Trophoblast cell (in vitro differentiated cells and primary cell): ENCODE data around the gene CORO6.

Source experiments
- DNase-seq, 2 donors: peaks; one replicate each; pipeline ENCODE4 v3.0.0-alpha.2; 2016
- H2AFZ ChIP-seq: 2 replicates; pipeline ENCODE4 v1.6.1; 2013; ENCODE audit warnings: low read length, moderate library complexity, mild to moderate bottlenecking; ENCODE audit not compliant: insufficient read depth, poor library complexity
- H2AK5ac ChIP-seq: 2 replicates; pipeline ENCODE4 v1.6.1; 2013; ENCODE audit warnings: mild to moderate bottlenecking, low read length
- H2BK120ac ChIP-seq: 2 replicates; pipeline ENCODE4 v1.6.1; 2013; ENCODE audit warnings: low read length, mild to moderate bottlenecking, moderate library complexity; ENCODE audit not compliant: insufficient read depth, poor library complexity
- H2BK12ac ChIP-seq: 2 replicates; pipeline ENCODE4 v1.6.1; 2013; ENCODE audit warnings: mild to moderate bottlenecking, low read length, moderate library complexity
- H2BK5ac ChIP-seq: 2 replicates; pipeline ENCODE4 v1.6.1; 2013; ENCODE audit warnings: low read length, low read depth, moderate library complexity, mild to moderate bottlenecking; ENCODE audit not compliant: poor library complexity
- H3K14ac ChIP-seq: 2 replicates; pipeline ENCODE4 v1.6.1; 2013; ENCODE audit warnings: mild to moderate bottlenecking, low read length
- H3K18ac ChIP-seq: 2 replicates; pipeline ENCODE4 v1.6.1; 2013; ENCODE audit warnings: mild to moderate bottlenecking, low read length
- H3K23ac ChIP-seq: 2 replicates; pipeline ENCODE4 v1.6.1; 2013; ENCODE audit warnings: low read length
- H3K27ac ChIP-seq: 2 replicates; pipeline ENCODE4 v1.5.1; 2013; ENCODE audit warnings: low read depth, mild to moderate bottlenecking, inconsistent platforms, low read length, moderate library complexity
- H3K27me3 ChIP-seq: 2 replicates; pipeline ENCODE4 v1.6.1; 2013; ENCODE audit warnings: inconsistent platforms, mild to moderate bottlenecking, low read length, moderate library complexity; ENCODE audit not compliant: insufficient read depth
- H3K36me3 ChIP-seq, 2 experiments: 1 replicate in 1 of 2; 2 replicates in 1 of 2; pipeline ENCODE4 v1.6.1; 2013; ENCODE audit warnings: low read length in 2 of 2, mild to moderate bottlenecking in 2 of 2, moderate library complexity in 1 of 2; ENCODE audit not compliant: insufficient read depth in 2 of 2, control insufficient read depth in 1 of 2
- H3K4ac ChIP-seq: 2 replicates; pipeline ENCODE4 v1.6.1; 2013; ENCODE audit warnings: low read depth, mild to moderate bottlenecking, low read length, moderate library complexity
- H3K4me1 ChIP-seq, 2 experiments: 1 replicate in 1 of 2; 2 replicates in 1 of 2; pipeline ENCODE4 v1.6.1; 2013; ENCODE audit warnings: low read length in 2 of 2, mild to moderate bottlenecking in 2 of 2, moderate library complexity in 1 of 2; ENCODE audit not compliant: insufficient read depth in 2 of 2, control insufficient read depth in 1 of 2
- H3K4me2 ChIP-seq: 2 replicates; pipeline ENCODE4 v1.6.1; 2013; ENCODE audit warnings: inconsistent platforms, mild to moderate bottlenecking, low read length, moderate library complexity
- H3K4me3 ChIP-seq: 2 replicates; pipeline ENCODE4 v1.5.1; 2013; ENCODE audit warnings: mild to moderate bottlenecking, low read depth, low read length, inconsistent platforms
- H3K79me1 ChIP-seq: one replicate; pipeline ENCODE4 v1.6.1; 2013; ENCODE audit warnings: low read length
- H3K79me2 ChIP-seq: 2 replicates; pipeline ENCODE4 v1.6.1; 2013; ENCODE audit warnings: low read length, mild to moderate bottlenecking; ENCODE audit not compliant: control insufficient read depth, insufficient read depth, poor library complexity
- H3K9ac ChIP-seq: 2 replicates; pipeline ENCODE4 v1.6.1; 2013; ENCODE audit warnings: mild to moderate bottlenecking, low read length
- H3K9me3 ChIP-seq: 2 replicates; pipeline ENCODE4 v1.6.1; 2013; ENCODE audit warnings: low read depth, mild to moderate bottlenecking, control low read depth, inconsistent platforms, low read length; ENCODE audit not compliant: insufficient read depth
- H4K12ac ChIP-seq: 2 replicates; pipeline ENCODE4 v1.6.1; 2013; ENCODE audit warnings: low read depth, mild to moderate bottlenecking, low read length, moderate library complexity
- H4K8ac ChIP-seq: 2 replicates; pipeline ENCODE4 v1.6.1; 2013; ENCODE audit warnings: low read depth, mild to moderate bottlenecking, low read length, moderate library complexity
- H4K91ac ChIP-seq: one replicate; pipeline ENCODE4 v1.6.1; 2013; ENCODE audit warnings: low read depth, mild to moderate bottlenecking, low read length, moderate library complexity
- WGBS: extraction: QIAGEN DNeasy Blood & Tissue Kit; methylation state at CpG from one replicate; pipeline ENCODE4 v1.1.7; 2013; ENCODE audit warnings: missing lambda C conversion rate; ENCODE audit not compliant: insufficient read length, insufficient coverage; ENCODE audit errors: extremely low coverage; 5-methylcytosine and 5-hydroxymethylcytosine counted together

Gene CORO6

DNA sequence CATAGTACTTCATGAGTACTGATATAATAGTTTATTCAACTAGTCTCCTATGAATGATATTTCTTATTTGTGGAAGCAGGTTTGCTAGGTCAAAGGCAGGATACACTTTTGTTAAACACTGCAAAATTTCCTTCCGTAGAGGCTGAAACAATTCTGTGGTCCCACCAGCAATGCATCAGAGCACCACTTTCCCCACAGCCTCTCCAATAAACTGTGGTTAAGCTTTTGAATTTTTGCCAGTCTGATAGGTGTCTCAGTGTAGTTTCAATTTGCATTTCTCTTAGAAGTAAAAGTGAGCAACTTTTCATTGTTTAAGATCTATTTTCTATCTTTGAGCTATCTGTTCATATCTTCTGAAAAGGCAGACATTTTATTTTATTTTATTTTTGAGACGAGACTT lies 36.4 kb upstream of the CORO6 start:
- Histone ChIP-seq H2AFZ (no peak overlapping the region), H4K12ac (no peak overlapping the region), H2BK120ac (no peak overlapping the region), H4K91ac (no peak overlapping the region), H2BK12ac (no peak overlapping the region), H3K9me3 (no peaks in the 10 kb centered on the region), H3K4me3 (no peak overlapping the region), H3K4ac (no peak overlapping the region), H3K27me3 (no peaks in the 10 kb centered on the region), H2AK5ac (no peak overlapping the region), H3K27ac (no peak overlapping the region), H3K14ac (no peak overlapping the region), H3K79me2 (no peaks in the 10 kb centered on the region), H4K8ac (no peak overlapping the region), H3K9ac (no peak overlapping the region), H2BK5ac (no peak overlapping the region), H3K79me1 (no peaks in the 10 kb centered on the region), H3K4me2 (no peak overlapping the region), H3K4me1 (peaks cover 0 to 4% of the 10 kb centered on the region in 2 experiments), H3K18ac (no peak overlapping the region), H3K23ac (no peak overlapping the region), H3K36me3 (peaks cover 4 to 15% of the 10 kb centered on the region in 2 experiments)
- WGBS: no CpG with 5 or more reads among the region's 2 CpGs
- DNase-seq: no peak

DNA sequence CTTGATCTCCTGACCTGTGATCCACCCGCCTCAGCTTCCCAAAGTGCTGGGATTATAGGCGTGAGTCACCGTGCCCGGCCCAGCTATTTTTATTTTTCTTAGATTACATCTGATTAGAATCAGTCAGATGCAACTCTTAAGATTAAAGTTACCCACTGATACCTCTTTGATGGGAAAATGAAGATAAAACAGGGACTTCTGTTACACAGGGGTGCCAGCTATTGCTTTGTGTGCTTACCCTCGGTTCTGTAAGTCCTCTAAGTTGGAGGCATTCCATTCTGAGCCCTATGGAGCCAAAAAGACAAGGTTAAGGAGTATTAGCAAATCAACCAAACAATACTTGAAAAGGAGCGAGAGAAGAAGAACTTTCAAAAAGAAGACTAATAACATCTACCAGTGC lies 32.6 kb upstream of the CORO6 start:
- H2AFZ ChIP-seq: no peak overlapping the region
- no peaks in the 10 kb centered on the region for H3K79me2 ChIP-seq
- H2BK12ac ChIP-seq: no peak overlapping the region
- H3K27me3 ChIP-seq: no peaks in the 10 kb centered on the region
- no peaks in the 10 kb centered on the region for H3K9me3 ChIP-seq
- no peak overlapping the region for H4K91ac ChIP-seq
- no peaks in the 10 kb centered on the region for H3K4me1 ChIP-seq
- no peak overlapping the region for H2BK5ac ChIP-seq
- H2BK120ac ChIP-seq: no peak overlapping the region
- H3K27ac ChIP-seq: no peak overlapping the region
- H3K4ac ChIP-seq: no peak overlapping the region
- H3K9ac ChIP-seq: no peak overlapping the region
- H2AK5ac ChIP-seq: no peak overlapping the region
- no peak overlapping the region for H4K8ac ChIP-seq
- no CpG with 5 or more reads among the region's 6 CpGs for WGBS
- H4K12ac ChIP-seq: no peak overlapping the region
- no peak overlapping the region for H3K18ac ChIP-seq
- DNase-seq: no peak
- no peak overlapping the region for H3K14ac ChIP-seq
- no peak overlapping the region for H3K23ac ChIP-seq
- H3K4me2 ChIP-seq: no peak overlapping the region
- H3K36me3 ChIP-seq: peaks cover 7 to 14% of the 10 kb centered on the region in 2 experiments
- no peaks in the 10 kb centered on the region for H3K79me1 ChIP-seq
- H3K4me3 ChIP-seq: no peak overlapping the region

DNA sequence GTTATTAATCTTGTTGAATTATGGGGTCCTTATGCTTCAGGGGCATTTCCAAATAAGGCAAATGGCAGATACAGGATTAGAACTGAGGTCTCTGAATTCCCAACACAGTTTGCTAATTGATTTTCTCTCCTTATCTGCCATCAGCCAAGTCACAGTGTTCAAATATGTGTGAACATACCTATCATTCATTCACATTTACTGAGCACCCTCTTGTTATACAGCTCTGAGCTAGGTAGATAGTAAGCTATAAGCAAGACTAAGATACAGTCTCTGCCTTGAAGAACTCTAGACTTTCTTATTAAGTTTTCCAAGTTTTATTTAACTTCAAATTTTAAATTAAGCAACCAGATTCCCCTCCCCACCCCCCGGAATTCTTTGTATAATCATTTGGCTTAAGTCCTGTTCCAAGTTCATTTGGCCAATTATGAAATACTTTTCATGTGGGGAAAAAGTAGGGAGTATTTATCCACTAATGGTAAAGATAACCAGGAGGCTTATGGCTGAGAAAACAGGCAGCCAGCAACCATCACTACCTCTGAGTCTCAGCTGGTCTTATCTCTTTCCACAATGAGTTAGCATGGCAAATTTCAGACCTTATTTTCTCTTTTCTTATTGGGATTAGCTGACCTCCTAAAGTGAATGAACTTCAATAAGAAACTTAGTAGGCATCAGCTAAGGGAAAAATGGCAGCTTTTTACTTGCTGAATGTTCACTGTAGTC lies 31.4 kb upstream of the CORO6 start:
- Histone ChIP-seq H3K14ac (no peak overlapping the region), H3K27me3 (no peaks in the 10 kb centered on the region), H3K4ac (no peak overlapping the region), H3K9ac (no peak overlapping the region), H3K4me1 (no peaks in the 10 kb centered on the region), H2AFZ (no peak overlapping the region), H3K4me2 (no peak overlapping the region), H3K36me3 (peaks cover 7 to 15% of the 10 kb centered on the region in 2 experiments), H4K12ac (no peak overlapping the region), H2BK12ac (no peak overlapping the region), H2AK5ac (no peak overlapping the region), H3K4me3 (no peak overlapping the region), H3K79me2 (no peaks in the 10 kb centered on the region), H3K18ac (no peak overlapping the region), H4K91ac (no peak overlapping the region), H3K27ac (no peak overlapping the region), H2BK120ac (no peak overlapping the region), H3K23ac (no peak overlapping the region), H4K8ac (no peak overlapping the region), H2BK5ac (no peak overlapping the region), H3K79me1 (no peaks in the 10 kb centered on the region), H3K9me3 (no peaks in the 10 kb centered on the region)
- WGBS: no CpG with 5 or more reads among the region's 1 CpG
- DNase-seq: peak in 1 of 2 donors; percentile 67

DNA sequence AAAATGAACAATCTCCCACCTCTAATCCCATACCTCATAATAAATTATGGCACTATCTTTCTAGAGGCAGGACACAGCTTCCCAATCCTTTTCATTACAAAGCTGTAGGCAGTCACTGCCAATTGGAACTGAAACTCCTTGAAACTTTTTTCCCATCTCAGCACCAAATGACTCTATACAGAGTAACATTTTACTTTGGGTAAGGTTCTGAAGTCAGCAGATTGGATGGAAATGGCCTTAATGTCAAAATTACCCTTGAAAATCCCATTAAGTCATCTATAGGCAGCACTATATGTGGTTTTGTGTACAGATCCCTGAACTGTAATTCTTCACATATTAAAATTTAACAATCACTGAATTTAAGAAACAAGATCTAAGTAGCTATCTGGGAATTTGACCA lies 30.3 kb upstream of the CORO6 start:
- Histone ChIP-seq H4K8ac (no peak overlapping the region), H4K91ac (no peak overlapping the region), H3K4ac (no peak overlapping the region), H2BK5ac (no peak overlapping the region), H3K4me3 (no peak overlapping the region), H3K23ac (no peak overlapping the region), H3K36me3 (peaks cover 6 to 13% of the 10 kb centered on the region in 2 experiments), H4K12ac (no peak overlapping the region), H3K79me1 (no peaks in the 10 kb centered on the region), H3K27ac (no peak overlapping the region), H3K27me3 (no peaks in the 10 kb centered on the region), H3K14ac (no peak overlapping the region), H2AFZ (no peak overlapping the region), H3K4me2 (no peak overlapping the region), H3K4me1 (no peaks in the 10 kb centered on the region), H2BK120ac (no peak overlapping the region), H3K18ac (no peak overlapping the region), H2AK5ac (no peak overlapping the region), H3K9me3 (no peaks in the 10 kb centered on the region), H3K79me2 (no peaks in the 10 kb centered on the region), H2BK12ac (no peak overlapping the region), H3K9ac (no peak overlapping the region)
- DNase-seq: no peak
